GM12891 (cell line): Measurements from ENCODE around the gene CABP7.
A peak's percentile ranks its signal among the peaks of the same experiment; 100 is the strongest.

Source experiments
- DNase-seq: peaks from one replicate; pipeline ENCODE4 v3.0.0; 2011; ENCODE audit warnings: low spot score; ENCODE audit not compliant: insufficient read length
- FAIRE-seq: peaks from 2 replicates; lab custom pipeline; 2011; peaks lifted over from hg19 to GRCh38; lab: Jason Lieb, UNC
- PAX5 ChIP-seq: IDR thresholded peaks from 2 replicates; pipeline ENCODE4 v1.6.1; 2011; ENCODE audit warnings: low read length, moderate library complexity, mild to moderate bottlenecking; ENCODE audit not compliant: insufficient read depth, severe bottlenecking
- POLR2A ChIP-seq: IDR thresholded peaks from 2 replicates; pipeline ENCODE4 v1.6.1; 2011; ENCODE audit warnings: low read depth, low read length, control low read depth
- POLR2AphosphoS5 ChIP-seq: IDR thresholded peaks from 2 replicates; pipeline ENCODE4 v1.6.1; 2011; ENCODE audit warnings: low read depth, low read length, control low read depth
- POU2F2 ChIP-seq: IDR thresholded peaks from 2 replicates; pipeline ENCODE4 v1.6.1; 2011; ENCODE audit warnings: low read depth, mild to moderate bottlenecking, control low read depth, low read length, moderate library complexity
- SPI1 ChIP-seq: IDR thresholded peaks from 2 replicates; pipeline ENCODE4 v1.6.1; 2011; ENCODE audit warnings: low read depth, low read length, control low read depth
- TAF1 ChIP-seq: IDR thresholded peaks from 2 replicates; pipeline ENCODE4 v1.6.1; 2011; ENCODE audit warnings: low read depth, low read length, control low read depth

The CABP7 gene

DNA sequence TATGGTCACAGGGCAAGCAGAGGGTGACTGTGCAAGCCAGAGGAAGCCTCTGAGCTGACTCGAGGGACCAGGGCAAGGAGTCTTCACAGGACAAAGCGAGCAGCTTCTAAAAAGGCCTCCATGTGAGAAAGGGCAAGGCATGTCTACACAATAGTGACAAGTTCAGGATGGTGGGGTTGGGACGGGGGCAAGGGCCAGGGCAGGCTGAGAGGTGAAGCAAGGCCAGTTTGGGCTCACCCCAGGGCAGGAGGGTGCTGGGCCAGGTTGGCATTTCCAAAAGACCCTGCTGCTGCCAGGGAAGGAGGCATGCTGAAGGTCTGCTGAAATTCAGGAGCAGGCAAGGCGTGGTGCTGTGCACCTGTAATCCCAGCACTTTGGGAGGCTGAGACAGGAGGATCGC lies 12.3 kb upstream of the CABP7 start:
- FAIRE-seq (no peak), DNase-seq (no peak)
- TF ChIP-seq TAF1 (no peak), POLR2AphosphoS5 (no peak), PAX5 (no peak), POU2F2 (no peak), SPI1 (no peak), POLR2A (no peak)

DNA sequence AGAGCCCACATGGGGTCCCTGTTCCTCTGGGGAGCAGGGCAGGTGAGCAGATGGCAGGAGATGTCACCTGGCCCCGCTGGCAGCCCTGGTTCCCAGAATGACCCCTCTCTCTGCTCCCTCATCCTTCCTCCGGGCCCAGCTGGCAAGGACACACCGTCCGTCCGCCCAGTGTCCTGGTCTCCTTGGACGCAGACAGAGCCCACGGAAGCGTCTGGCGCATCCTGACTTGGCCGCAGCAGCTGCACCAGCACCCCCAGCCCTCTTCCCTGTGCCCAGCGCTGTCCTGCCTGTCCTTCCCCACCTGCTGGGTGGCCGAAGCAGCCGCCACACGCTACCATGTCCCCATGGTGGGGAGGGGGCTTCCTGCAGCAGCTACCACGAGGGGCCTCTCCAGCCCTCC lies 9.6 kb upstream of the CABP7 start:
- FAIRE-seq (no peak), DNase-seq (no peak)
- no peak for TF ChIP-seq SPI1
- TF ChIP-seq PAX5, result no peak
- TF ChIP-seq POLR2A, result no peak
- no peak for TF ChIP-seq POLR2AphosphoS5
- no peak for TF ChIP-seq POU2F2
- TF ChIP-seq TAF1, result no peak

DNA sequence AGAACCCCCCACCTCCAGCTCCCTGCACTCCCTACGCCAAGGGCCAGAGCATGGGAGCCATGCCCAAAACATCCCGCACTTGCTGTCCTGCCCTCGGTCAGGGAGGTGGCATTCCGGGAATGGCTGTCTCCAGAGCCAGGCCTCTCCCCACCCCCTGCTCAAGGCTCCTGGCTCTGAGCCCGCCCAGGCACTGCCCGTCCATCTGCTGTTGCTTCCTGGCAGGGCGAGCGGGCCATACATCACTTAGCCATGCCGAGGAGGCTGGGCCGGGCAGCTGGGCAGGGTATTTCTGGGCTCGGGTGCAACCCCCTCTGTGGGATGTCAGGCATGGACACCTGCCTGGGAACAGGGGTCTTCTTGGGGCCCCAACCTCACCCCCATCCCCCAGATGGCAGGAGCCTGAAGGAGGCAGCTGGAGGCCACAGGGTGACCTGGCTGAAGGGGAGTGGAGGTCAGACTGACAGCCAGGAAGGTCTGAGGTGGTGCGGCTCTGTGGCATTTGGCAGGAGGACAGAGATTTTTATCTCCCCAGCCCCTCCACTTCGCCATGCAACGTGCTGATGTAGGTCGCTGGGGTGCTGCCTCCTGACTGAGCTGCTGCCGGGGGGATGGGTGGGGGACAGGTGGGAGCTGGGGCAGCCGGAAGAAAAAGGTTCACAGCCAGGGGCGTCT lies 8.7 kb upstream of the CABP7 start:
- TF ChIP-seq POLR2AphosphoS5 (no peak), POU2F2 (no peak), PAX5 (no peak), POLR2A (no peak), TAF1 (no peak), SPI1 (no peak)
- DNase-seq (no peak), FAIRE-seq (no peak)

DNA sequence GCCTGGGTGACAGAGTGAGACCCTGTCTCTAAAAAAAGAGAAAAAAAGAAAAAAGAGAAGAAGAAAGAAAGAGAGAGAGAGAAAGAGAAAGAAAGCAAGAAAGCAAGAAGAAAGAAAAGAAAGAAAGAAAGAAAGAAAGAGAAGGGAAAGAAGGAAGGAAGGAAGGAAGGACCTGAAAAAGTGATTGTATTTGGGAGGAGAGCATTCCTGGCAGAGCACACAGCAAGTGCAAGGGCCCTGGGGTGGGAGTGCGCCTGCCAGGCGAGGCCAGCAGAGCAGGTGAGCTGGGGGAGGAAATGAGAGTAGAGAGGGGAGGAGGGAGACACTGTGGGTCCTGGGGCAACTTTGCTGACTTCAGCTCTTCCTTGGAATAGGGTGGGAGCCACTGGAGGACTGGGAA lies 7.7 kb upstream of the CABP7 start:
- FAIRE-seq (no peak), DNase-seq (no peak)
- TF ChIP-seq POU2F2 (no peak), TAF1 (no peak), POLR2A (no peak), SPI1 (no peak), POLR2AphosphoS5 (no peak), PAX5 (no peak)

DNA sequence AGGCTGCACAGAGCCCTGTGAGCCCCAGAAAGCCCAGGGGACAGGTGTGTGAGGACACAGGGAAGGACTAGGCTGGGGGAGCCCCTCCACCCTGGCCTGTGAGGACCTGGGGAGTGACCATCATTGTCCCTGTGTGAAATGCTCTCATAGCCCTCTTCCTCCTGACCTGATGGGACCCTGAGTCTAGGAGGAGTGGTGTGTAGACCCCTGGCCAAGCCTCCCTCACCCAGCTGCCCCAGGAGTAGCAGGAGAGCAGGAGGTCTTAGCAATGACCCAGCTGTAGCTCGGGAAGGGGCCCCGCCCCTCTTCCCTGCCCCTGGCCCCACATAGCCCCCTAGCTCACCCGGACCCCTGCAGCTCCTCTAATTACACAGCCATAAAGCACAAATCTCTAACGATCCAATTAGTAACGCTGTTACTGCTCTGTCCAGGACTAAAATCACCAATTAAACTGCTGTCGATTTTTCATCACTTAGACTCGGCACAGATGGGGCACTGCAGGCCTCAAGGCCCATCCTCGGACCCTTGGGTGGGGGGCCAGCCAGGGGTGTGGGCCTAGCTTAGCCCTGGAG lies 6.6 kb upstream of the CABP7 start:
- no peak for FAIRE-seq
- no peak for DNase-seq

DNA sequence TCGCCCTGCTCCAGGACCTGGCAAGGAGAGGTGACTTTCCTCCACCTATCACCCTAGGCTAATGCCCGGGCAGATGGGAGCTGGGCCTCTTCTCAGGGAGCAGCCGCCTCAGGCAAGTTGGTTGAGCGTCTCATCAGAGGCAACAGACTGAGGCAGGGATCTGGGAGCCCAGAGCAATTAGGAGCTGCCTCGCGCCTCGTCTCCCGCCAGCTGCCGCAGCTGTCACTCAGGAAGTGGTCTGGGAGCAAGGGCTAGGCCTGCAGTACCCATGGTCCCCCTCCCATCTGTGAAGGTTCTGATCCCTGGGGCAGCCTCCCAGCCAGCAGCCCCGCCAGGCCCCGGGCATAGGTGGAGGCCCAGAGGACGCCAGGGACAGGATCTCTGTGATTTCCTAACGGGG lies 4.6 kb upstream of the CABP7 start:
- TF ChIP-seq POLR2AphosphoS5 (no peak), POLR2A (no peak), POU2F2 (no peak), PAX5 (no peak), TAF1 (no peak), SPI1 (no peak)
- FAIRE-seq (no peak), DNase-seq (no peak)

More for the DNA sequence above, 6.6 kb upstream of the CABP7 start:
- TF ChIP-seq PAX5 (no peak), POU2F2 (no peak), SPI1 (no peak), TAF1 (no peak), POLR2AphosphoS5 (no peak), POLR2A (no peak)

DNA sequence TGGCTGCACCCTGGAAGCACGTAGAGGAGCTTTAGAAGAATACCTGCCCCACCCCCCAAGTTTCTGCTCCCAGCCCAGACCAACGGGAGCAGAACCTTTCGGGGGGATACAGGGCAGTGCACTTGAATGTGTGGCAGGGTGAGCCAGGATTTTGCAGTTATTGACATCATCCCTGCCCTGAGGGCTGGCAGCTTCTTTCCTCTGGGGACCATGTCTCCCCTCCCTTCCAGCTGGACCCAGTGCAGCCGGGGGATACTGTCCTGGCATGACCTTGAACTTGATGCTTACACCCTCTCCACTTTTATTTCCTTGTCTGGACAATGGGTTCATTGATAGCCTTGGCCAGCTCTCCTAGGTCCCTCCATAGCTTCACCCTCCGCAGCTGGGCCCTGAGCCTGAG lies 4.1 kb upstream of the CABP7 start:
- TF ChIP-seq PAX5 (no peak), POU2F2 (no peak), POLR2A (no peak), POLR2AphosphoS5 (no peak), SPI1 (no peak), TAF1 (no peak)
- no peak for DNase-seq
- FAIRE-seq, result no peak

DNA sequence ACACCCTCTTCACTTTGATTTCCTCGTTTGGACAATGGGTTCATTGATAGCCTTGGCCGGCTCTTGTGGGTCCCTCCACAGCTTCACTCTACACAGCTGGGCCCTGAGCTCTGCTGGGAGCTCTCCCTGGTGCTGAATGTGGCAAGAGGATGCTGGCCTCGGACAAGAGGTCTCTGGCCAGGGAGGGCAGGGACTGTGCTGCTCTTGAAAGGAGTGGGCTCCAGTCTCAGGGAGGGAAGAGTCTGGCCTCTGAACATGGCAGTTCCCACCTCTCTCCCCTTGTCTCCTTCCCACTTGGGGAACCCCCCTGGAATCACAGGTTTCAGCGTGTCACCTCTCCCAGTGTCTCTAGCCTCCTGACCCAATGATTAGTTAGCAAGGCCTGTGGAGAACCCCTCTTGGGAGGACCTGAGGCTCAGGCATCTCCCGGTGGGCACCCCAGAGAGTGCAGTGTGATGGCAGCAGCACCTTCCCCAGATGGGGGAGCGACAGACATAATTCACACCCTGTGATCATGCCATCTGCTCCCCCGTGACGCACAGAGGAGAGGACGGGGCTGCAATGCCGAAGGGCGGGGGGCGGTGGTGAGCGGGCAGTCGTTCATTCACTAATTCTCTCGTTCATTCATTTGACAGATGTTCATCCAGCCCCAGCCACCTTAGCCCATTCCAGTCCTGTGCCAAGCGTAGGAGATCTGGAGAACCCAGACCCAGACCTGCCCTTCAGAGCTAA lies 2.8 kb upstream of the CABP7 start:
- no peak for TF ChIP-seq PAX5
- no peak for TF ChIP-seq TAF1
- TF ChIP-seq SPI1, result no peak
- no peak for TF ChIP-seq POLR2AphosphoS5
- no peak for TF ChIP-seq POLR2A
- no peak for TF ChIP-seq POU2F2
- DNase-seq, result no peak
- peak; percentile 16 for FAIRE-seq

DNA sequence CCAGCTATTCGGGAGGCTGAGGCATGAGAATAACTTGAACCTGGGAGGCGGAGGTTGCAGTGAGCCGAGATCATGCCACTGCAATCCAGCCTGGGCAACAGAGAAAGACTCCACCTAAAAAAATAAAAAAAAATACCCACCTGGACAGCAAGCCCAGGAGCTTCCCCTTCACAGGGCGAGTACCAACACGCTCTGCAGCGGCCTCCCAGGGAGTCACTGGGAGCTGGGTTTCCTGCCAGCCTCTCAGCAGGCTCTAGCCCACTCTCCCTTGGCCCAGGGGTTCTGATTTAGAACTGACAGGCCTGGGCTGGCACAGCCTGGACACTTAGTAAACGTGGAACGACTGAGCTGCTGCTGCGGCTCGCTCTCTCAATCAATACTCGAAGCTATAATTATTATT lies 2.0 kb upstream of the CABP7 start:
- DNase-seq (no peak), FAIRE-seq (no peak)
- no peak for TF ChIP-seq POLR2AphosphoS5
- TF ChIP-seq POLR2A, result no peak
- TF ChIP-seq POU2F2, result no peak
- TF ChIP-seq SPI1, result no peak
- TF ChIP-seq PAX5, result no peak
- no peak for TF ChIP-seq TAF1
